K562 (cell line): ENCODE measurements around the gene SYNPR. TPM values are rescaled to one million over a fixed set of nuclear protein-coding genes. Genes with fewer than 3 reads are reported as not detected.
"Not testable (repeated sequence)": the region's sequence is repeated elsewhere in the genome, so short reads cannot be mapped to it uniquely, and the experiment has no call there.

Experiments
- ATAC-seq: fragments of 200-7000 bp; cut with Tn5 transposase; 3 replicates; pipeline ENCODE4 v1.9.1; 2020; ENCODE audit warnings: moderate library complexity
- BruUV-seq: library from RNA; stranded (reverse); fragments of 400-500 nt; replicated peaks from 2 replicates; lab custom pipeline; 2021; lab: Mats Ljungman, UMichigan
- CTCF ChIA-PET: fragments of 300-600 bp; formaldehyde crosslinking; extraction: SDS; loops from one replicate; lab custom pipeline; 2021; ENCODE audit warnings: low intra/inter-chr PET ratio; lab: Yijun Ruan, JAX
- POLR2A ChIA-PET: fragments of 300-600, 350-650 bp; sonication (Branson Sonifier 250); formaldehyde crosslinking; extraction: SDS; loops from one replicate; lab custom pipeline; 2021; ENCODE audit warnings: antibody characterized with exemption, inconsistent platforms; lab: Yijun Ruan, JAX
- DNase-seq, 4 experiments: peaks; one replicate each; pipeline versions ENCODE4 v3.0.0 to v3.0.0-alpha.2; 2011 to 2018; ENCODE audit warnings: low spot score in 3 of 4, mixed read lengths in 3 of 4; ENCODE audit errors: extremely low read depth in 1 of 4
- FAIRE-seq: peaks from 2 replicates; lab custom pipeline; 2011; peaks lifted over from hg19 to GRCh38; lab: Jason Lieb, UNC
- H2AFZ ChIP-seq: 2 replicates; pipeline ENCODE4 v1.6.0; 2011; ENCODE audit warnings: low read depth, low read length, control low read depth, inconsistent platforms
- H3K27ac ChIP-seq: fragments of 200-600 bp; 3 replicates; pipeline ENCODE4 v1.8.0; 2011; ENCODE audit warnings: low read depth, mild to moderate bottlenecking, control low read depth, inconsistent platforms, low read length, moderate library complexity, mixed read lengths; ENCODE audit errors: extremely low read depth
- H3K27me3 ChIP-seq, 2 experiments: fragments of 300-600 bp in 1 of 2; 2 replicates in 1 of 2; 3 replicates in 1 of 2; pipeline versions ENCODE4 v1.6.0 to v1.8.0; 2011; ENCODE audit warnings: inconsistent platforms in 2 of 2, low read length in 2 of 2, mild to moderate bottlenecking in 1 of 2, mixed read lengths in 1 of 2, moderate library complexity in 1 of 2; ENCODE audit not compliant: control insufficient read depth in 2 of 2, insufficient read depth in 2 of 2
- H3K36me3 ChIP-seq: fragments of 300-600 bp; 3 replicates; pipeline ENCODE4 v1.8.0; 2011; ENCODE audit warnings: mild to moderate bottlenecking, low read length, inconsistent platforms; ENCODE audit not compliant: control insufficient read depth, insufficient read depth
- H3K4me1 ChIP-seq, 2 experiments: fragments of 200-600 bp in 1 of 2; replicated peaks in 1 of 2; 2 replicates in 1 of 2; 3 replicates in 1 of 2; pipeline versions ENCODE4 v1.5.1 to v1.8.0; 2011; ENCODE audit warnings: inconsistent platforms in 2 of 2, low read length in 2 of 2, mild to moderate bottlenecking in 1 of 2, mixed read lengths in 1 of 2, moderate library complexity in 1 of 2; ENCODE audit not compliant: control insufficient read depth in 2 of 2, insufficient read depth in 2 of 2
- H3K4me2 ChIP-seq: 2 replicates; pipeline ENCODE4 v1.6.1; 2011; ENCODE audit warnings: low read length, control low read depth, inconsistent platforms, mixed read lengths; ENCODE audit not compliant: insufficient read depth
- H3K4me3 ChIP-seq: fragments of 200-600 bp; sonication (generic), shearing (Covaris generic); 2 replicates; pipeline ENCODE4 v1.5.1; 2016; ENCODE audit warnings: control low read depth, inconsistent platforms
- H3K79me2 ChIP-seq: fragments of 200-600 bp; 3 replicates; pipeline ENCODE4 v1.8.0; 2011; ENCODE audit warnings: low read length, inconsistent platforms; ENCODE audit not compliant: control insufficient read depth, insufficient read depth
- H3K9ac ChIP-seq, 2 experiments: 2 replicates each; pipeline versions ENCODE4 v1.6.0 to v1.6.1; 2011; ENCODE audit warnings: low read depth in 2 of 2, low read length in 2 of 2, control low read depth in 1 of 2, inconsistent platforms in 1 of 2, mild to moderate bottlenecking in 1 of 2, mixed read lengths in 1 of 2; ENCODE audit not compliant: insufficient read depth in 1 of 2
- H3K9me1 ChIP-seq: one replicate; pipeline ENCODE4 v1.6.0; 2011; ENCODE audit warnings: inconsistent platforms, mild to moderate bottlenecking, low read length, moderate library complexity; ENCODE audit not compliant: control insufficient read depth, insufficient read depth
- H3K9me3 ChIP-seq: replicated peaks from 2 replicates; pipeline ENCODE4 v1.5.1; 2011; ENCODE audit warnings: low read depth, low read length, inconsistent platforms; ENCODE audit not compliant: control insufficient read depth, insufficient read depth
- H4K20me1 ChIP-seq: replicated peaks from 2 replicates; pipeline ENCODE4 v1.6.1; 2011; ENCODE audit warnings: low read length, inconsistent platforms, mixed read lengths; ENCODE audit not compliant: control insufficient read depth, insufficient read depth
- ARNT ChIP-seq, 2 experiments: fragments of 450-650 bp; IDR thresholded peaks; 2 replicates each; pipeline ENCODE4 v1.6.1; 2016; ENCODE audit warnings: mild to moderate bottlenecking in 1 of 2
- MYBL2 ChIP-seq, 2 experiments: fragments of 450-650 bp in 1 of 2; sonication (generic) in 1 of 2; formaldehyde crosslinking in 1 of 2; IDR thresholded peaks; 2 replicates each; pipeline versions ENCODE4 v1.6.1 to v1.8.1; 2017 to 2022; ENCODE audit warnings: borderline replicate concordance in 1 of 2, inconsistent platforms in 1 of 2, low read depth in 1 of 2, mild to moderate bottlenecking in 1 of 2, missing genetic modification reagents in 1 of 2, moderate library complexity in 1 of 2
- SMAD1 ChIP-seq: fragments of 150-350 bp; IDR thresholded peaks from 2 replicates; pipeline ENCODE4 v1.6.1; 2014; ENCODE audit warnings: low read length, low read depth; ENCODE audit not compliant: partially characterized antibody
- ZNF277 ChIP-seq: fragments of 250-450 bp; sonication (Bioruptor Pico); IDR thresholded peaks from 2 replicates; pipeline ENCODE4 v1.8.0; 2022; ENCODE audit warnings: inconsistent platforms, mild to moderate bottlenecking, moderate library complexity, borderline replicate concordance
- WGBS: fragments of 100-300 bp; shearing (Covaris generic); methylation state at CpG from one replicate; pipeline ENCODE4 v1.1.6; 2016; ENCODE audit warnings: low coverage, mixed read lengths; ENCODE audit not compliant: insufficient coverage; ENCODE audit errors: missing lambda C conversion rate; 5-methylcytosine and 5-hydroxymethylcytosine counted together
- in situ Hi-C: fragments of 300-500 bp; cut with MboI; formaldehyde crosslinking; loops from 4 replicates; pipeline ENCODE4 v1.15.0; 2018; ENCODE audit warnings: inconsistent platforms, mixed read lengths
- intact Hi-C: fragments of 100-400 bp; cut with micrococcal nuclease; formaldehyde crosslinking; loops from 2 replicates; pipeline ENCODE4 v1.14.2; 2022
- polyA plus RNA-seq, 8 experiments: library from polyadenylated mRNA; depleted of rRNA in 4 of 8; stranded (reverse) in 5 of 8; unstranded in 3 of 8; fragments of >200 nt; fragmentation: Nextera tagmentation in 2 of 8; fragmentation: Illumina TruSeq in 1 of 8; extraction: Ambion mirVana in 2 of 8; extraction: Trizol in 1 of 8; gene quantifications; 2 replicates each; pipeline versions ENCODE4 v1.2.1 to v1.2.3, GENCODE V29; 2011 to 2014; ENCODE audit warnings: inconsistent platforms in 1 of 8, missing spikeins in 1 of 8
- total RNA-seq, 7 experiments: library from RNA; depleted of rRNA in 6 of 7; stranded (reverse); fragments of >200 nt in 6 of 7; fragmentation: Illumina TruSeq in 2 of 7; extraction: Trizol in 2 of 7; gene quantifications; 2 replicates each; pipeline versions ENCODE4 v1.2.1 to v1.2.3, GENCODE V29; 2011 to 2021; ENCODE audit warnings: low replicate concordance in 1 of 7

The SYNPR gene
- total and polyA plus RNA-seq, 9 of the 15 experiments (the other 6 are each of a cell fraction or from before 2014, with no cell fraction given), result not detected

- TF ChIP-seq ZNF277, result no peak
- TF ChIP-seq MYBL2 (IDR thresholded peaks at IDR 0.05; ENCODE audit: low read depth), result no peak
- TF ChIP-seq MYBL2 (CRISPR knock-in tag; IDR thresholded peaks at IDR 0.05; ENCODE audit: borderline replicate concordance), result no peak
- TF ChIP-seq SMAD1, result no peak
- no peak for TF ChIP-seq ARNT (IDR thresholded peaks at IDR 0.05)
Observed at GRCh38 chr3:63251499-63251898, 26.6 kb upstream of the SYNPR start (continued).

GRCh38 chr3:63255819-63256218, 22.3 kb upstream of the SYNPR start:
- H3K4me3 ChIP-seq, H3K27me3 ChIP-seq, H3K4me2 ChIP-seq, H3K4me1 ChIP-seq, H3K36me3 ChIP-seq, H3K9me1 ChIP-seq, H2AFZ ChIP-seq, H3K9me3 ChIP-seq, CTCF ChIA-PET, ATAC-seq, H3K9ac ChIP-seq, intact Hi-C loops, in situ Hi-C loops, DNase-seq, H4K20me1 ChIP-seq, BruUV-seq, FAIRE-seq, POLR2A ChIA-PET, H3K79me2 ChIP-seq, H3K27ac ChIP-seq: not testable (repeated sequence)
- 0% methylated on average over 6 of the region's 9 CpGs for WGBS
